ENCODE results near the gene ZNF316. TPM values are rescaled to one million over a fixed set of nuclear protein-coding genes. Genes with fewer than 3 reads are reported as not detected.

Gene ZNF316
- polyA plus RNA-seq, 1 donor, result 35.0 TPM

GRCh38 chr7:6691103-6691502 is 54.0 kb downstream of the ZNF316 start:
- no peaks in the 10 kb centered on the region for H3K4me1 ChIP-seq (ENCODE audit: control insufficient read depth, insufficient read depth, low read length)
- H3K4me3 ChIP-seq (ENCODE audit: low read length), result no peak overlapping the region
- H3K9me3 ChIP-seq (ENCODE audit: control insufficient read depth, low read depth, low read length), result peaks cover 71% of the 10 kb centered on the region
- peaks cover 89% of the 10 kb centered on the region for H3K36me3 ChIP-seq (ENCODE audit: control insufficient read depth, insufficient read depth, low read length)
- no peak overlapping the region for H3K27ac ChIP-seq (ENCODE audit: low read length)
- H3K27me3 ChIP-seq (ENCODE audit: control insufficient read depth, insufficient read depth, low read length), result no peaks in the 10 kb centered on the region
- no peak for DNase-seq
- 100% methylated on average over 1 of the region's 4 CpGs for WGBS (ENCODE audit: insufficient coverage, low lambda C conversion rate)

GRCh38 chr7:6691609-6692106 is 54.5 kb downstream of the ZNF316 start:
- no peak overlapping the region for H3K27ac ChIP-seq (ENCODE audit: low read length)
- no peaks in the 10 kb centered on the region for H3K27me3 ChIP-seq (ENCODE audit: control insufficient read depth, insufficient read depth, low read length)
- peaks cover 68% of the 10 kb centered on the region for H3K9me3 ChIP-seq (ENCODE audit: control insufficient read depth, low read depth, low read length)
- 100% methylated on average over 1 of the region's 5 CpGs for whole genome bisulfite sequencing (ENCODE audit: insufficient coverage, low lambda C conversion rate)
- H3K4me1 ChIP-seq (ENCODE audit: control insufficient read depth, insufficient read depth, low read length), result no peaks in the 10 kb centered on the region
- no peak overlapping the region for H3K4me3 ChIP-seq (ENCODE audit: low read length)
- H3K36me3 ChIP-seq (ENCODE audit: control insufficient read depth, insufficient read depth, low read length), result peaks cover 92% of the 10 kb centered on the region
- DNase-seq, result no peak

- Histone ChIP-seq H3K27me3 (ENCODE audit: control insufficient read depth, insufficient read depth, low read length) (no peaks in the 10 kb centered on the region), H3K27ac (ENCODE audit: low read length) (no peak overlapping the region), H3K4me3 (ENCODE audit: low read length) (no peak overlapping the region), H3K9me3 (ENCODE audit: control insufficient read depth, low read depth, low read length) (peaks cover 52% of the 10 kb centered on the region), H3K36me3 (ENCODE audit: control insufficient read depth, insufficient read depth, low read length) (peaks cover 79% of the 10 kb centered on the region), H3K4me1 (ENCODE audit: control insufficient read depth, insufficient read depth, low read length) (no peaks in the 10 kb centered on the region)
- WGBS (ENCODE audit: insufficient coverage, low lambda C conversion rate), result 100% methylated on average over 1 of the region's 5 CpGs
- DNase-seq, result no peak
Observed at GRCh38 chr7:6700793-6701192, 63.7 kb downstream of the ZNF316 start.

GRCh38 chr7:6701860-6702259 is 64.7 kb downstream of the ZNF316 start:
- no peaks in the 10 kb centered on the region for H3K4me1 ChIP-seq (ENCODE audit: control insufficient read depth, insufficient read depth, low read length)
- no peaks in the 10 kb centered on the region for H3K27me3 ChIP-seq (ENCODE audit: control insufficient read depth, insufficient read depth, low read length)
- no peak for DNase-seq
- no peak overlapping the region for H3K27ac ChIP-seq (ENCODE audit: low read length)
- peaks cover 68% of the 10 kb centered on the region for H3K36me3 ChIP-seq (ENCODE audit: control insufficient read depth, insufficient read depth, low read length)
- H3K9me3 ChIP-seq (ENCODE audit: control insufficient read depth, low read depth, low read length), result peaks cover 48% of the 10 kb centered on the region
- no CpG with 5 or more reads among the region's 1 CpG for WGBS (ENCODE audit: insufficient coverage, low lambda C conversion rate)
- H3K4me3 ChIP-seq (ENCODE audit: low read length), result no peak overlapping the region

Other genes starting within 250 kb of the ZNF316 start
- 15.3 TPM for gene DAGLB, start 189.4 kb upstream of the ZNF316 start, polyA plus RNA-seq
- gene KDELR2, start 153.2 kb upstream of the ZNF316 start, polyA plus RNA-seq, result 272 TPM
- gene GRID2IP, start 85.9 kb upstream of the ZNF316 start, polyA plus RNA-seq, result 0.88 TPM
- 65.4 TPM for gene ZDHHC4, start 59.9 kb upstream of the ZNF316 start, polyA plus RNA-seq
- 28.6 TPM for gene INTS15, start 47.3 kb upstream of the ZNF316 start, polyA plus RNA-seq
- gene ZNF853, start 21.7 kb upstream of the ZNF316 start, polyA plus RNA-seq, result 5.7 TPM
- 36.7 TPM for gene ZNF12, start 69.6 kb downstream of the ZNF316 start, polyA plus RNA-seq
- gene RSPH10B2, start 116.8 kb downstream of the ZNF316 start, polyA plus RNA-seq, result 0.70 TPM
- 50.5 TPM for gene CCZ1B, start 189.0 kb downstream of the ZNF316 start, polyA plus RNA-seq

All from large intestine (tissue), 3 donors.